ENCODE data around the gene RAB40C.

RAB40C gene

DNA sequence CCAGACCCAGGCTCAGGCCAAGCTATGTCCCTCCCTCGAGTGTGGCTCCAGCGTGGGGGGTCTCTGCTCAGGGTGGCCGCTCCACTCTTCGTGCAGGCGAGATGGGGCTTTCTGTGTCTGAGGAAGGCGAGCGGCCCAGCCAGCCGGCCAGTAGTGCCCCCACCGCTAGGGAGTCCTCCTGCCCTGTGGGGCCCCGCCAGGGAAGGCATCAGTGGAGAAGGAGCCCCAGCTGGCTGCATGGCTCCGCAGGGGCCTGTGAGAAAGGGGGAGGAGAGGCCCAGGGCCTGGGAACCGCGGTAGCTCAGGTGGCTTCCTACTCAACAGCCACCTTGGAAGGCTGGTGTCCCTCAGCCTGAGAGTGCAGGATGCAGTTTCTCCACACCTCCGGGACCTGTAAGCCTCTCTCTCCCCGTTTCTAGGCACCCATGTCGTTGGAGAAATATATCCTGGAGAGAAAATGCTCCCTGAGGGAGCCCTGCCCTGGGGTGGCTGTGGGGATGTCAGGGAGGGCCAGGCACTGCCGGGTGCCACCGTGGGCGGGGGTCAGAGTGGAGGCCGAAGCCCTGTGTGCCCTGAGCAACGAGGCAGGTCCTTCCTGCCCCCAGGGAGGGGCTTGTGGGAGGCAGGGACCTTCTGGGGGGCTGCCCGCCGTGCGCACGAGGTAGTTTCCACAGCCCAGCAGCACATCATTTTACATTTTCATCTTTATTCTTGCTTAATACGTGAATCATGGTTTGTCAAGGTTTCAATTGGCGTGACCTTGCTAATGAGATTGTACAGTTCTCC is 16.8 kb upstream of the RAB40C start:
- H3K27me3 ChIP-seq (ENCODE audit: control insufficient read depth, insufficient read depth, low read length) = no peaks in the 10 kb centered on the region
- peaks cover 26% of the 10 kb centered on the region for H3K4me1 ChIP-seq (ENCODE audit: control insufficient read depth, insufficient read depth, low read length)
- H3K9me3 ChIP-seq (ENCODE audit: control insufficient read depth, low read length) = no peaks in the 10 kb centered on the region

DNA sequence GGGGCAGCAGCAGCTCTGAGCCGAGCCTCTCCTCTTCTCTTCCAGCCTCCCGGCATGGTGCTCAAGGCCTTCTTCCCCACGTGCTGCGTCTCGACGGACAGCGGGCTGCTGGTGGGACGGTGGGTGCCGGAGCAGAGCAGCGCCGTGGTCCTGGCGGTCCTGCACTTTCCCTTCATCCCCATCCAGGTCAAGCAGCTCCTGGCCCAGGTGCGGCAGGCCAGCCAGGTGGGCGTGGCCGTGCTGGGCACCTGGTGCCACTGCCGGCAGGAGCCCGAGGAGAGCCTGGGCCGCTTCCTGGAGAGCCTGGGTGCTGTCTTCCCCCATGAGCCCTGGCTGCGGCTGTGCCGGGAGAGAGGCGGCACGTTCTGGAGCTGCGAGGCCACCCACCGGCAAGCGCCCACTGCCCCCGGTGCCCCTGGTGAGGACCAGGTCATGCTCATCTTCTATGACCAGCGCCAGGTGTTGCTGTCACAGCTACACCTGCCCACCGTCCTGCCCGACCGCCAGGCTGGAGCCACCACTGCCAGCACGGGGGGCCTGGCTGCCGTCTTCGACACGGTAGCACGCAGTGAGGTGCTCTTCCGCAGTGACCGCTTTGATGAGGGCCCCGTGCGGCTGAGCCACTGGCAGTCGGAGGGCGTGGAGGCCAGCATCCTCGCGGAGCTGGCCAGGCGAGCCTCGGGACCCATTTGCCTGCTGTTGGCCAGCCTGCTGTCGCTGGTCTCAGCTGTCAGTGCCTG is 15.7 kb upstream of the RAB40C start:
- no peaks in the 10 kb centered on the region for H3K9me3 ChIP-seq (ENCODE audit: control insufficient read depth, low read length)
- H3K4me1 ChIP-seq (ENCODE audit: control insufficient read depth, insufficient read depth, low read length) = peaks cover 15% of the 10 kb centered on the region
- no peaks in the 10 kb centered on the region for H3K36me3 ChIP-seq (ENCODE audit: control insufficient read depth, insufficient read depth, low read length)
- H3K4me3 ChIP-seq (ENCODE audit: low read length) = no peak overlapping the region
- no peaks in the 10 kb centered on the region for H3K27me3 ChIP-seq (ENCODE audit: control insufficient read depth, insufficient read depth, low read length)
- H3K9ac ChIP-seq (ENCODE audit: low read length) = no peak overlapping the region

More for the DNA sequence above, 16.8 kb upstream of the RAB40C start:
- H3K4me3 ChIP-seq (ENCODE audit: low read length) = no peak overlapping the region
- no peaks in the 10 kb centered on the region for H3K36me3 ChIP-seq (ENCODE audit: control insufficient read depth, insufficient read depth, low read length)
- H3K9ac ChIP-seq (ENCODE audit: low read length) = no peak overlapping the region

DNA sequence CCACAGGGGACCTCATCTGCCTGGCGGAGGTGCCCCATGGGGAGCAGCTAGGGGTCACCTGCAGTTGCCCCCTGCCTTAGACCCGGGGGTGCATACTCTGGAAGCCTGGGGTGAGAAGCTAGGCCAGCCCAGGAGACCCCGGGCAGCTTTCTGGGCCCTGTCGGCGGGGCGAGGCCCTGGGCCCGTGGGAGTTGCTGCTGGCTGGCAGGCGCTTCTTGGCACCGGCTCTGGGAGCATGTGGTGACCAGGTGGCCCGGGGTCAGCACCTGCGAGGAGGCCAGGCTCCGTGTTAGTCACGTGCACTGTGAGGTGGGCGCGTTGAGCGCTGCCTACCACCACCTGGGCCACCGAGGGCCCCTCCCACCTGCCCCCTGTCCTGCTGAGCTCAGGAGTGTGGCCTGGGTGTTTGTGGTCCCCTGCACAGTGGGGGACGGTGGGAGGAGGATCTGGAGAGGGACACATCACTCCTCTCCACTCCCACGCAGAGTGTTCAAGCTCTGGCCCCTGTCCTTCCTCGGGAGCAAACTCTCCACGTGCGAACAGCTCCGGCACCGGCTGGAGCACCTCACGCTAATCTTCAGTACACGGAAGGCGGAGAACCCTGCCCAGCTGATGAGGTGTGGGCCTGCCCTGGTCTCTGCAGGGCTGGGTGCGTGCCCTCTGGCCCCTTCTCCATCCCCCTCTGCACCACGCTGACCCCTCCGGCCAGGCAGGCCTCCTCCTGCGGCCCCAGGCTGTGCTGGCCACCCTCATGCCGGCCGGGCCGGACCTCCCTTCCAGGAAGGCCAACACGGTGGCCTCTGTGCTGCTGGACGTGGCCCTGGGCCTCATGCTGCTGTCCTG is 14.3 kb upstream of the RAB40C start:
- no peaks in the 10 kb centered on the region for H3K36me3 ChIP-seq (ENCODE audit: control insufficient read depth, insufficient read depth, low read length)
- H3K9ac ChIP-seq (ENCODE audit: low read length) = no peak overlapping the region
- H3K9me3 ChIP-seq (ENCODE audit: control insufficient read depth, low read length) = no peaks in the 10 kb centered on the region
- H3K4me1 ChIP-seq (ENCODE audit: control insufficient read depth, insufficient read depth, low read length) = peaks cover 10% of the 10 kb centered on the region
- no peaks in the 10 kb centered on the region for H3K27me3 ChIP-seq (ENCODE audit: control insufficient read depth, insufficient read depth, low read length)
- H3K4me3 ChIP-seq (ENCODE audit: low read length) = no peak overlapping the region

DNA sequence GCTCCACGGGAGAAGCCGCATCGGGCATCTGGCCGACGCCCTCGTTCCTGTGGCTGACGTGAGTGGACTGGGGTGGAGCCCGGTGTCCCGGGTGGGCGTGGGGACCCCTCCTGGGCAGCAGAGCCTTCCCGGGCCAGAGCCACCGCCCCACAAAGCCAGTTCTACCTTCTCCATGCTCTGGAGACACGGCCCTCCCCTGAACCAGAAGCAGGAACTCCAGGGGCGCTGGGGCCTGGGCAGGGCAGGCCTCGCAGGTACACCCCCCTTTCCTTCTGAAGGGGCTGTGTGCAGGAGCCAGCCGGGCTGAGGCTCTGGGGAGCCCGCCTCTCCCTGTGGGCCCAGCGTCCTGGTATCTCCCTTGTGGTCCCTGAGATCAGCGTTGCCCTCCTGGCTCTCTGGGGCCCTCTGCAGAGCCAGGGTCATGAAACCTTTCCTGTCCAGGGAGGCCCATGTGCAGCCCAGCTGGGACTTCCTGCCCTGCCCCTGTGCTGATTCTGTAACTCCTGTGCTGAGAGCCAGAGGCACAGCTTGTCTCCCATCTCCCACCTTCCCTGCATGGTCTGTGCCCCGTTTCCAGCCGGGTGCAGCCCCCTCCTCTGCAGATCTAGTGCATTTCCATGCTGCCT is 13.6 kb upstream of the RAB40C start:
- H3K27me3 ChIP-seq (ENCODE audit: control insufficient read depth, insufficient read depth, low read length) = no peaks in the 10 kb centered on the region
- H3K36me3 ChIP-seq (ENCODE audit: control insufficient read depth, insufficient read depth, low read length) = no peaks in the 10 kb centered on the region
- H3K4me1 ChIP-seq (ENCODE audit: control insufficient read depth, insufficient read depth, low read length) = peaks cover 2% of the 10 kb centered on the region
- no peaks in the 10 kb centered on the region for H3K9me3 ChIP-seq (ENCODE audit: control insufficient read depth, low read length)
- no peak overlapping the region for H3K9ac ChIP-seq (ENCODE audit: low read length)
- H3K4me3 ChIP-seq (ENCODE audit: low read length) = no peak overlapping the region

DNA sequence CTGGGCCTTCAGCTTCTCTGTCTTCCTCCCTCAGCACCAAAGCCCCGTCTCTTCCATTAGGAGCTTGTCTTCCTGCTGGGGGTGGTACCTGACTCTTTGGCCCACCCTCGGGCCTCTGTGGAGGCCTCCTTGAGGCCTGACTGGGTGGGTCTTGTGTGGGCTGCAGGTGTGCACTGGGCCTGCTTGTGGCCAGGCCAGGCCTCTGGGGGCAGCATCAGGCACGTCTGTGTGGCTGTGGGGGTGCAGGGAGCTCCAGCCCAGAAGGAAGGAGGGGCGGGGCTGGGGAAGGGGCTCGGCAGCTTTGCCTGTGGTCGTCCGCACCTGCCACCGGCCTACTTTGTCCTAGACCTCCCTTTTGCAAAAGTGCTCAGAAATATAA is 13.1 kb upstream of the RAB40C start:
- no peaks in the 10 kb centered on the region for H3K36me3 ChIP-seq (ENCODE audit: control insufficient read depth, insufficient read depth, low read length)
- H3K9me3 ChIP-seq (ENCODE audit: control insufficient read depth, low read length) = no peaks in the 10 kb centered on the region
- no peak overlapping the region for H3K4me3 ChIP-seq (ENCODE audit: low read length)
- H3K9ac ChIP-seq (ENCODE audit: low read length) = no peak overlapping the region
- H3K4me1 ChIP-seq (ENCODE audit: control insufficient read depth, insufficient read depth, low read length) = no peaks in the 10 kb centered on the region
- no peaks in the 10 kb centered on the region for H3K27me3 ChIP-seq (ENCODE audit: control insufficient read depth, insufficient read depth, low read length)

DNA sequence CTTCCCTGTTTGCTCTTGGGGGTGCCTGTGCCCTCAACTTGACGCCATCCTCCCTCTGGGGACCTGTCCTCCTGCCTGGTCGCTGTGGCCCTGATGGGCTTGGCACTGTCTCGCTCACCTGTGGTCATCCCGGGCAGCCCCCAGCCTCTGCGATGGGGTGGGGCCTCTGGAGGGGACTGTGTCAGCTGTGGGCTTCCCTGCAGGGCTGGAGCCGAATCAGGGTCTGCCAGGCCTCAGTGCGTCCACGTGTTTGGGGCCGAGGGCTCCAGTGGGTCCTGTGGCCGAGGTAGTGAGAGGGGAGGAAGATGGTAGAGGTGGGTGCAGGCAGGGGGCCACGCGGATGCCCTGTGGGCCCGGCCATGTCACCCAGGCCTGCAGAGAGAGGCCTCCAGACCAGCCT is 12.1 kb upstream of the RAB40C start:
- no peaks in the 10 kb centered on the region for H3K27me3 ChIP-seq (ENCODE audit: control insufficient read depth, insufficient read depth, low read length)
- no peak overlapping the region for H3K4me3 ChIP-seq (ENCODE audit: low read length)
- no peak overlapping the region for H3K9ac ChIP-seq (ENCODE audit: low read length)
- no peaks in the 10 kb centered on the region for H3K4me1 ChIP-seq (ENCODE audit: control insufficient read depth, insufficient read depth, low read length)
- no peaks in the 10 kb centered on the region for H3K9me3 ChIP-seq (ENCODE audit: control insufficient read depth, low read length)
- no peaks in the 10 kb centered on the region for H3K36me3 ChIP-seq (ENCODE audit: control insufficient read depth, insufficient read depth, low read length)

DNA sequence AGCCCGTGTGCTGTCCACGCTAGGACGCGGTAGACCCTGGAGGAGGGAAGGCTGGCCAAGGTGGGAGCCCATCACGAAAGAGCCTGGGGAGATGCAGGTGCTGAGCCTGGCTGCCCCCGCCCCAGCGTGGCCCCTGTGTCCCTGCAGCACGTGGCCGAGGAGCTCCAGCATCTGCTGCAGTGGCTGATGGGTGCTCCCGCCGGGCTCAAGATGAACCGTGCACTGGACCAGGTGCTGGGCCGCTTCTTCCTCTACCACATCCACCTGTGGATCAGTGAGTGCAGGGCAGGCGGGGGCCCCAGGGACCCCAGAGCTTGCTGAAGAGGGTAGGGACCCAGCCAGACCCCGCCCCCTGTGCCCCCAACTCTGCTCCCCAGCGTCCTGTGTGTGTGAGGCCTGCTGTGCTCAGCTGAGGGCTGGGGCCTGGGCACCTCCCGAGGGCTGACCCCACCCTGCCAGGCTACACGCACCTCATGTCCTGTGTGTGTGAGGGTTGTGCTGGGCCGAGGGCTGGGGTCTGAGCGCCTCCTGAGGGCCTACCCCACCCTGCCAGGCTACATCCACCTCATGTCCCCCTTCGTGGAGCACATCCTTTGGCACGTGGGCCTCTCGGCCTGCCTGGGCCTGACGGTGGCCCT is 11.5 kb upstream of the RAB40C start:
- H3K9me3 ChIP-seq (ENCODE audit: control insufficient read depth, low read length) = no peaks in the 10 kb centered on the region
- H3K27me3 ChIP-seq (ENCODE audit: control insufficient read depth, insufficient read depth, low read length) = no peaks in the 10 kb centered on the region
- H3K4me1 ChIP-seq (ENCODE audit: control insufficient read depth, insufficient read depth, low read length) = no peaks in the 10 kb centered on the region
- no peaks in the 10 kb centered on the region for H3K36me3 ChIP-seq (ENCODE audit: control insufficient read depth, insufficient read depth, low read length)
- H3K9ac ChIP-seq (ENCODE audit: low read length) = no peak overlapping the region
- no peak overlapping the region for H3K4me3 ChIP-seq (ENCODE audit: low read length)

DNA sequence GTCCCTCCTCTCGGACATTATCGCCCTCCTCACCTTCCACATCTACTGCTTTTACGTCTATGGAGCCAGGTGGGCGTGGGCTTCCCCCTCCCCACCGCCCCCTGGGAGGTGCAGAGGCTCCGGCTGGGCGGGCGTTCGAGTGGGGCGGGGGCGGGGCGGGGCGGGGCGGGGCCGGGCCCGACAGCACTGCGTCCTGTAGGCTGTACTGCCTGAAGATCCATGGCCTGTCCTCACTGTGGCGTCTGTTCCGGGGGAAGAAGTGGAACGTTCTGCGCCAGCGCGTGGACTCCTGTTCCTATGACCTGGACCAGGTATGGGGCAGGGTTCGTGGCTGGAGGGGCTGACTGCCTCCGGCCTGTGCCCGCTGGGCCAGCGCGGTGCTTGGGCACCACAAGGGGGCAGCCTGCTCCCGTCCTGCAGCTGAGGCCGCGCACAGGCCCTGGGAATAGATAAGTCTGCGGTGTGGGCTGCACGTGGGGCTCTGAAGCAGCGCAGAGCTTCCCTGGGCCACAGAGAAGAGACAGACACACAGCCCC is 10.9 kb upstream of the RAB40C start:
- Histone ChIP-seq H3K9ac (ENCODE audit: low read length) (no peak overlapping the region), H3K36me3 (ENCODE audit: control insufficient read depth, insufficient read depth, low read length) (no peaks in the 10 kb centered on the region), H3K9me3 (ENCODE audit: control insufficient read depth, low read length) (no peaks in the 10 kb centered on the region), H3K27me3 (ENCODE audit: control insufficient read depth, insufficient read depth, low read length) (no peaks in the 10 kb centered on the region), H3K4me3 (ENCODE audit: low read length) (no peak overlapping the region), H3K4me1 (ENCODE audit: control insufficient read depth, insufficient read depth, low read length) (no peaks in the 10 kb centered on the region)

DNA sequence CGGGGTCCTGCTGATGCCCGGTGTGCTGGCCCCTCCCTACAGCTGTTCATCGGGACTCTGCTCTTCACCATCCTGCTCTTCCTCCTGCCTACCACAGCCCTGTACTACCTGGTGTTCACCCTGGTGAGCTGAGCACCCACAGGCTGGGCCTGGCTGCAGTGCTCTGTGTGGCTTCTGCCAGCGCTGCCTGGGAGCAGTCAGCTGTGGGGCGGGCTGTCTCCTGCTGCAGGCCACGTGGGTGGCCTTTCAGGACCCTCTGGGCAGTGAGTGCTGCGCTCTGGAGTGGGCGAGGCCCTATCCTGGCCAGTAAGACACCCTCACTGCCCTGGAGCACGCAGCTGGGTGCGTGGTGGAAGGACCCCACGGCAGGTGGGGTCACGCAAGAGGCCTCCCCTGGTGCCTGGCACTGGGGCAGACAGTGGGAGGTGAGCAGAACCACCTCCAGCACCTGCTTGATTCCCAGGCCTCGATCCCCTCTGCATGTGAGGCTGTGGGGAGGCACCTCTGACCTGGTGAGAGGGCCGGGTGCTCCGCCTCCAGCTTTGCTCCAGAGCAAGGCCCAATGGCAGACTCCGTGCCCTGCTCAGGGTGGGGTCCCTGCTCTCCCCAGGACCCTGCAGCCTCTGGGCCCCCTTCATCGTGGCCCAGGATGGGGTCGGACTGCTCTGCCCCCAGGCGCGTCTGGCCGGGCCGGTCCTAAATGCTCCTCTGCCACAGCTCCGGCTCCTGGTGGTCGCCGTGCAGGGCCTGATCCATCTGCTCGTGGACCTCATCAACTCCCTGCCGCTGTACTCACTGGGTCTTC is 9.5 kb upstream of the RAB40C start:
- Histone ChIP-seq H3K9ac (ENCODE audit: low read length) (no peak overlapping the region), H3K27me3 (ENCODE audit: control insufficient read depth, insufficient read depth, low read length) (peaks cover 2% of the 10 kb centered on the region), H3K9me3 (ENCODE audit: control insufficient read depth, low read length) (no peaks in the 10 kb centered on the region), H3K36me3 (ENCODE audit: control insufficient read depth, insufficient read depth, low read length) (no peaks in the 10 kb centered on the region), H3K4me3 (ENCODE audit: low read length) (no peak overlapping the region), H3K4me1 (ENCODE audit: control insufficient read depth, insufficient read depth, low read length) (peaks cover 2% of the 10 kb centered on the region)

DNA sequence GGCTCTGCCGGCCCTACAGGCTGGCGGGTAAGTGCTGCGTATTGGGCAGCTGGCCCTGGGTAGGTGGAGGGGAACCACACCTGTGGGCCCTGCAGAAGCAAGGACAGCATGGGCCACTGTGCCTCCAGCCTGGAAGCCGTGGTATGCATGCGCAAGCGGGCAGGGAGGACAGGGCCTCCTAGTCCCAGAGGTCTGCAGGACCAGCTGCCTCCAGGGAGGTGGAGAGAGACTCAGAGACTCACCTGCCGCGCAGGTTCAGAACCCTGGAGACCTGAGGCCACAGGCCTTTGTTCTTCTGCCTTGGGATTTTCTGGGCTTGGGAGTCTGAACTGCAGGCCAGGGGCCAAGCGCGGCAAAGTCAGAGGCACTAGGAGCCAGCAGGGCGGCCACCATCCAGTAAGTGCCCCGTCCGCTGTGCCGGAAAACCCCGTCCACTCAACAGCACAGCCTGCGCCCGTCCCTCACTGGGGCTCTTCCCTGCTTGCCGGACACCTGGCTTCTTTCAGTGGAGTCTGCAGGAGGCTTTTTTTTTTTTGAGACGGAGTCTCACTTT is 8.8 kb upstream of the RAB40C start:
- no peak overlapping the region for H3K4me3 ChIP-seq (ENCODE audit: low read length)
- peaks cover 5% of the 10 kb centered on the region for H3K4me1 ChIP-seq (ENCODE audit: control insufficient read depth, insufficient read depth, low read length)
- peaks cover 6% of the 10 kb centered on the region for H3K27me3 ChIP-seq (ENCODE audit: control insufficient read depth, insufficient read depth, low read length)
- H3K9ac ChIP-seq (ENCODE audit: low read length) = no peak overlapping the region
- H3K36me3 ChIP-seq (ENCODE audit: control insufficient read depth, insufficient read depth, low read length) = no peaks in the 10 kb centered on the region
- no peaks in the 10 kb centered on the region for H3K9me3 ChIP-seq (ENCODE audit: control insufficient read depth, low read length)
